Natural killer cell (primary cell): ENCODE measurements around the gene ANKRD60. TPM values are rescaled to one million over a fixed set of nuclear protein-coding genes. Genes with fewer than 3 reads are reported as not detected.

Experiments used
- ATAC-seq, 3 donors: fragments of 150-1000 bp in 2 of 3; fragments of 200-7000 bp in 1 of 3; cut with Tn5 transposase; 1 replicate in 1 of 3; 2 replicates in 2 of 3; pipeline ENCODE4 v1.10.0; 2021; ENCODE audit warnings: mild to moderate bottlenecking in 2 of 3, moderate library complexity in 2 of 3
- DNase-seq, 2 donors: peaks; one replicate each; pipeline versions ENCODE4 v3.0.0 to v3.0.0-alpha.2; 2013 to 2021; ENCODE audit warnings: mixed read lengths in 1 of 2
- H3K27ac ChIP-seq: one replicate; pipeline ENCODE4 v1.5.1; 2013; ENCODE audit warnings: mild to moderate bottlenecking, low read length
- H3K27me3 ChIP-seq: one replicate; pipeline ENCODE4 v1.6.1; 2013; ENCODE audit warnings: low read length; ENCODE audit not compliant: control insufficient read depth, insufficient read depth
- H3K36me3 ChIP-seq: one replicate; pipeline ENCODE4 v1.6.1; 2013; ENCODE audit warnings: low read length; ENCODE audit not compliant: control insufficient read depth, insufficient read depth
- H3K4me1 ChIP-seq: one replicate; pipeline ENCODE4 v1.6.1; 2013; ENCODE audit warnings: low read length; ENCODE audit not compliant: control insufficient read depth, insufficient read depth
- H3K4me3 ChIP-seq: one replicate; pipeline ENCODE4 v1.5.1; 2013; ENCODE audit warnings: low read length
- H3K9me3 ChIP-seq: one replicate; pipeline ENCODE4 v1.6.1; 2013; ENCODE audit warnings: low read length; ENCODE audit not compliant: control insufficient read depth, insufficient read depth
- H3K27ac Mint-ChIP-seq, 2 donors: one replicate each; pipeline ENCODE4 v1.8.0; 2022; ENCODE audit warnings: mild to moderate bottlenecking in 2 of 2, mixed read lengths in 2 of 2, moderate library complexity in 1 of 2
- H3K27me3 Mint-ChIP-seq, 2 donors: one replicate each; pipeline ENCODE4 v1.8.0; 2022; ENCODE audit warnings: low read depth in 2 of 2, mixed read lengths in 2 of 2
- H3K36me3 Mint-ChIP-seq: one replicate; pipeline ENCODE4 v1.8.0; 2022; ENCODE audit warnings: mixed read lengths
- H3K4me1 Mint-ChIP-seq, 2 donors: one replicate each; pipeline ENCODE4 v1.8.0; 2022; ENCODE audit warnings: mixed read lengths in 2 of 2
- H3K4me3 Mint-ChIP-seq: one replicate; pipeline ENCODE4 v1.8.0; 2022; ENCODE audit warnings: mild to moderate bottlenecking, moderate library complexity, mixed read lengths
- H3K9me3 Mint-ChIP-seq, 2 donors: one replicate each; pipeline ENCODE4 v1.8.0; 2022; ENCODE audit warnings: mixed read lengths in 2 of 2
- CTCF ChIP-seq: fragments of 200-600 bp; IDR thresholded peaks from one replicate; pipeline ENCODE4 v1.8.0; 2022; ENCODE audit warnings: antibody characterized with exemption
- WGBS: methylation state at CpG from one replicate; pipeline ENCODE4 v1.1.7; 2013; ENCODE audit warnings: missing lambda C conversion rate; ENCODE audit not compliant: insufficient coverage; 5-methylcytosine and 5-hydroxymethylcytosine counted together
- intact Hi-C: fragments of 100-400 bp; cut with micrococcal nuclease; formaldehyde crosslinking; loops from one replicate; pipeline ENCODE4 v1.14.2; 2022
- total RNA-seq, 4 donors: library from RNA; stranded (reverse); fragments of 120-200 nt in 1 of 4; gene quantifications; one replicate each; pipeline versions ENCODE4 v1.2.3 to v1.2.4, GENCODE V29; 2013 to 2022

ANKRD60 gene
- total RNA-seq, 3 donors from 2014 or later (not counting 1 experiment from before 2014, with no cell fraction given) = not detected

GRCh38 chr20:58224097-58224496 is 4.4 kb downstream of the ANKRD60 start:
- intact Hi-C loops = no loop called here

GRCh38 chr20:58223358-58223941 is 5.0 kb downstream of the ANKRD60 start:
- no peak overlapping the region for H3K27ac Mint-ChIP-seq
- H3K36me3 ChIP-seq = no peaks in the 10 kb centered on the region
- ATAC-seq (no peak), DNase-seq (no peak)
- H3K27ac ChIP-seq = no peak overlapping the region
- no peak for TF ChIP-seq CTCF
- H3K9me3 ChIP-seq = peaks cover 4% of the 10 kb centered on the region
- 73% methylated on average over 8 of the region's 8 CpGs for WGBS
- no peak overlapping the region for H3K4me3 Mint-ChIP-seq
- peaks cover 3% of the 10 kb centered on the region in 2 donors for H3K9me3 Mint-ChIP-seq
- H3K27me3 Mint-ChIP-seq = peaks cover 63 to 83% of the 10 kb centered on the region in 2 donors
- peaks cover 20% of the 10 kb centered on the region for H3K27me3 ChIP-seq
- peaks cover 4% of the 10 kb centered on the region for H3K4me1 ChIP-seq
- H3K4me3 ChIP-seq = no peak overlapping the region
- intact Hi-C loops = no loop called here
- no peaks in the 10 kb centered on the region for H3K36me3 Mint-ChIP-seq
- peaks cover 0 to 8% of the 10 kb centered on the region in 2 donors for H3K4me1 Mint-ChIP-seq

More at GRCh38 chr20:58224097-58224496, 4.4 kb downstream of the ANKRD60 start:
- H3K9me3 ChIP-seq = peaks cover under 1% of the 10 kb centered on the region
- H3K4me1 Mint-ChIP-seq = peaks cover 4 to 13% of the 10 kb centered on the region in 2 donors
- no peak for ATAC-seq
- H3K4me3 Mint-ChIP-seq = no peak overlapping the region
- DNase-seq = no peak
- H3K36me3 Mint-ChIP-seq = no peaks in the 10 kb centered on the region
- no peak overlapping the region for H3K4me3 ChIP-seq
- H3K4me1 ChIP-seq = peaks cover 9% of the 10 kb centered on the region
- H3K9me3 Mint-ChIP-seq = peaks cover under 1% of the 10 kb centered on the region in 2 donors
- H3K27me3 ChIP-seq = peaks cover 26% of the 10 kb centered on the region
- TF ChIP-seq CTCF = no peak
- H3K36me3 ChIP-seq = no peaks in the 10 kb centered on the region
- H3K27me3 Mint-ChIP-seq = peaks cover 61 to 82% of the 10 kb centered on the region in 2 donors
- no peak overlapping the region for H3K27ac ChIP-seq
- no peak overlapping the region for H3K27ac Mint-ChIP-seq
- 90% methylated on average over 5 of the region's 5 CpGs for WGBS

GRCh38 chr20:58222446-58222845 is 6.0 kb downstream of the ANKRD60 start:
- no peak for TF ChIP-seq CTCF
- Histone ChIP-seq H3K4me3 (no peak overlapping the region), H3K36me3 (no peaks in the 10 kb centered on the region), H3K27me3 (peaks cover 12% of the 10 kb centered on the region), H3K27ac (no peak overlapping the region), H3K4me1 (no peaks in the 10 kb centered on the region), H3K9me3 (peaks cover 4% of the 10 kb centered on the region)
- Mint-ChIP-seq H3K27me3 (peaks cover 59 to 80% of the 10 kb centered on the region in 2 donors), H3K4me3 (no peak overlapping the region), H3K27ac (no peak overlapping the region), H3K36me3 (no peaks in the 10 kb centered on the region), H3K4me1 (peaks cover 0 to 4% of the 10 kb centered on the region in 2 donors), H3K9me3 (peaks cover 3% of the 10 kb centered on the region in 2 donors)
- no peak for DNase-seq
- intact Hi-C loops = no loop called here
- WGBS = 80% methylated on average over 15 of the region's 15 CpGs
- ATAC-seq = no peak

- no peaks in the 10 kb centered on the region for H3K36me3 ChIP-seq
- H3K4me3 Mint-ChIP-seq = no peak overlapping the region
- H3K27ac ChIP-seq = no peak overlapping the region
- H3K27me3 Mint-ChIP-seq = peaks cover 37 to 56% of the 10 kb centered on the region in 2 donors
- no peak for ATAC-seq
- intact Hi-C loops = no loop called here
- no peak for TF ChIP-seq CTCF
- DNase-seq = no peak
- no peaks in the 10 kb centered on the region for H3K36me3 Mint-ChIP-seq
- no peak overlapping the region for H3K4me3 ChIP-seq
- H3K4me1 Mint-ChIP-seq = no peaks in the 10 kb centered on the region
- WGBS = 92% methylated on average over 4 of the region's 4 CpGs
- H3K9me3 ChIP-seq = peaks cover 4% of the 10 kb centered on the region
- no peak overlapping the region for H3K27ac Mint-ChIP-seq
- H3K27me3 ChIP-seq = peaks cover 5% of the 10 kb centered on the region
- H3K4me1 ChIP-seq = no peaks in the 10 kb centered on the region
- H3K9me3 Mint-ChIP-seq = peaks cover 3% of the 10 kb centered on the region in 2 donors
Measured at GRCh38 chr20:58219342-58219700, 9.1 kb downstream of the ANKRD60 start.
